Measurements from ENCODE around the gene EXOSC1. TPM values are rescaled to one million over a fixed set of nuclear protein-coding genes. Genes with fewer than 3 reads are reported as not detected.

Gene EXOSC1
- total and polyA plus RNA-seq, 2 of the 13 experiments (the other 11 are each of a cell fraction or from before 2014, with no cell fraction given) = 36.3 to 39.9 TPM

DNA sequence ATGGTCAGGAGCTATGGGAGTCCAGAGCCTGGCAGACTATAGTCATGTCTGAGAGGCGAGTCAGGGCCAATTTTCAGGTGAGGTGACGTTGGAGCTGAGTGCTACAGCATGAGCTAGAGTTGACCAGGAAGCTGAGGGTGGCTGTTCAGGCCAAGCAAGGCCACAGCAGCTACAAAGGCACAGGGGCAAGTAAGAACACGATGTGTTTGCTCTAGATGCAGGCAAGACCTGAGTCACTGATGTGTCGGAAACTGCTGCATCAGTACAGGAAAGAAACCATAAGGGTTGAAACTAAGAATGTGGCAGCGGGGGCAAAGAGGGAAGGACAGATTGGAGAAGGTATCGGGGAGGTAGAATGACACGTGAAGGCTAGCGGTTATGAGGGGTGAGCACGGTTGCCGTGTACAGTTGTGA, 32.9 kb downstream of the EXOSC1 start:
- Histone ChIP-seq H3K27me3 (ENCODE audit: control insufficient read depth in 1 of 2, insufficient read depth in 2 of 2, low read length in 2 of 2) (no peaks in the 10 kb centered on the region), H3K79me2 (ENCODE audit: insufficient read depth, low read length) (no peaks in the 10 kb centered on the region), H3K36me3 (replicated peaks in 1 of 2; ENCODE audit: control insufficient read depth in 1 of 2, insufficient read depth in 2 of 2, low read length in 2 of 2) (no peaks in the 10 kb centered on the region), H3K4me2 (ENCODE audit: low read depth, low read length) (no peak overlapping the region), H3K4me1 (ENCODE audit: insufficient read depth, low read length) (peaks cover 69% of the 10 kb centered on the region), H3K4me3 (replicated peaks in 1 of 3; ENCODE audit: insufficient read depth in 1 of 3, low read depth in 2 of 3, low read length in 3 of 3) (no peak overlapping the region), H4K20me1 (ENCODE audit: insufficient read depth, low read length) (no peaks in the 10 kb centered on the region), H3K9me3 (ENCODE audit: low read length) (no peaks in the 10 kb centered on the region), H3K9ac (ENCODE audit: insufficient read depth, low read depth, low read length) (no peak overlapping the region), H2AFZ (ENCODE audit: low read length) (no peak overlapping the region), H3K27ac (ENCODE audit: extremely low read length, insufficient read depth, low read length) (peak overlapping the region; percentile 57)
- in situ Hi-C loops (cut with HindIII; ENCODE audit: extremely low pct_ligation_motif_present, low pct_unique_long_range_greater_than_20kb) (no loop called here), intact Hi-C loops (cut with micrococcal nuclease; ENCODE audit: unreplicated experiment) (no loop called here)
- DNase-seq (ENCODE audit: low spot score) (peak; percentile 52), ATAC-seq (peak; percentile 32), FAIRE-seq (no peak)
- BruUV-seq (replicated peaks) = no TSS peak
- POLR2A ChIA-PET = interaction anchor here (0.5 to 1.2 kb wide), 5 partner anchors 10 to 88 kb away, joined by 3 to 7 read pairs (median 4); partner anchors contain the start of gene RRP12
- TF ChIP-seq MAFK (conservative IDR thresholded peaks at IDR 0.05 in 1 of 2, IDR thresholded peaks at IDR 0.05 in 1 of 2; ENCODE audit: low read length in 2 of 2) = peak; percentile 35 to 41; a peak in 1 of 4 replicates
- TF ChIP-seq, protein P1, sequence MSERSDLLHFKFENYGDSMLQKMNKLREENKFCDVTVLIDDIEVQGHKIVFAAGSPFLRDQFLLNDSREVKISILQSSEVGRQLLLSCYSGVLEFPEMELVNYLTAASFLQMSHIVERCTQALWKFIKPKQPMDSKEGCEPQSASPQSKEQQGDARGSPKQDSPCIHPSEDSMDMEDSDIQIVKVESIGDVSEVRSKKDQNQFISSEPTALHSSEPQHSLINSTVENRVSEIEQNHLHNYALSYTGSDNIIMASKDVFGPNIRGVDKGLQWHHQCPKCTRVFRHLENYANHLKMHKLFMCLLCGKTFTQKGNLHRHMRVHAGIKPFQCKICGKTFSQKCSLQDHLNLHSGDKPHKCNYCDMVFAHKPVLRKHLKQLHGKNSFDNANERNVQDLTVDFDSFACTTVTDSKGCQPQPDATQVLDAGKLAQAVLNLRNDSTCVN (CRISPR knock-in tag; IDR thresholded peaks at IDR 0.05; ENCODE audit: borderline replicate concordance) = peak; percentile 25; the same call in 1 of the 2 replicates
- peak; percentile 30 for TF ChIP-seq TEAD3 (CRISPR knock-in tag; optimal IDR thresholded peaks at IDR 0.05; ENCODE audit: borderline replicate concordance)
- TF ChIP-seq, protein P2, sequence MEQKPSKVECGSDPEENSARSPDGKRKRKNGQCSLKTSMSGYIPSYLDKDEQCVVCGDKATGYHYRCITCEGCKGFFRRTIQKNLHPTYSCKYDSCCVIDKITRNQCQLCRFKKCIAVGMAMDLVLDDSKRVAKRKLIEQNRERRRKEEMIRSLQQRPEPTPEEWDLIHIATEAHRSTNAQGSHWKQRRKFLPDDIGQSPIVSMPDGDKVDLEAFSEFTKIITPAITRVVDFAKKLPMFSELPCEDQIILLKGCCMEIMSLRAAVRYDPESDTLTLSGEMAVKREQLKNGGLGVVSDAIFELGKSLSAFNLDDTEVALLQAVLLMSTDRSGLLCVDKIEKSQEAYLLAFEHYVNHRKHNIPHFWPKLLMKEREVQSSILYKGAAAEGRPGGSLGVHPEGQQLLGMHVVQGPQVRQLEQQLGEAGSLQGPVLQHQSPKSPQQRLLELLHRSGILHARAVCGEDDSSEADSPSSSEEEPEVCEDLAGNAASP (CRISPR knock-in tag; IDR thresholded peaks at IDR 0.05; ENCODE audit: borderline replicate concordance) = peak; percentile 17; the same call in 1 of the 2 replicates
- TF ChIP-seq ZMYM3 (CRISPR knock-in tag; IDR thresholded peaks at IDR 0.05) = 0 out of 2 replicates have a peak, but pooled peaks have one; percentile 39
- no peak for TF ChIP-seq ZNF615 (CRISPR knock-in tag; IDR thresholded peaks at IDR 0.05; ENCODE audit: borderline replicate concordance)
- peak; percentile 27 for TF ChIP-seq SAP130 (CRISPR knock-in tag; IDR thresholded peaks at IDR 0.05; ENCODE audit: low read depth)
- no peak for TF ChIP-seq RBFOX2 (IDR thresholded peaks at IDR 0.05; ENCODE audit: low read depth, low read length)
- peak; percentile 15; the same call in 1 of the 2 replicates for TF ChIP-seq ARID5B (CRISPR knock-in tag; IDR thresholded peaks at IDR 0.05)
- 0 out of 2 replicates have a peak, but pooled peaks have one; percentile 19 for TF ChIP-seq ZFX (CRISPR knock-in tag; IDR thresholded peaks at IDR 0.05; ENCODE audit: low read depth)
- TF ChIP-seq ZNF746 (CRISPR knock-in tag; IDR thresholded peaks at IDR 0.05) = no peak
- peak; percentile 44; the same call in 1 of the 2 replicates for TF ChIP-seq ZNF687 (CRISPR knock-in tag; IDR thresholded peaks at IDR 0.05)
- peak; percentile 40; the same call in 1 of the 2 replicates for TF ChIP-seq ELF3 (CRISPR knock-in tag; IDR thresholded peaks at IDR 0.05)
- TF ChIP-seq MAFF (IDR thresholded peaks at IDR 0.05; ENCODE audit: low read depth, low read length) = peak; percentile 52
- 74% methylated on average over 10 of the region's 10 CpGs for WGBS (ENCODE audit: low lambda C conversion rate)
- CTCF ChIA-PET (ENCODE audit: low intra/inter-chr PET ratio, low total read pairs) = no interaction called here

Measured in HepG2 (cell line).